Endometrial microvascular endothelial cells (primary cell): ENCODE data around the gene MYCBP2. TPM values are rescaled to one million over a fixed set of nuclear protein-coding genes. Genes with fewer than 3 reads are reported as not detected.
"Not testable (repeated sequence)": the region's sequence is repeated elsewhere in the genome, so short reads cannot be mapped to it uniquely, and the experiment has no call there.

Experiments
- in situ Hi-C: cut with HindIII; loops from 2 replicates; pipeline ENCODE4 v1.10.0; 2017; ENCODE audit warnings: low sequenced_read_pairs, low pct_unique_long_range_greater_than_20kb; ENCODE audit errors: inconsistent ontology term
- total RNA-seq: library from RNA; depleted of rRNA; stranded (reverse); fragments of >200 nt; gene quantifications from one replicate; pipeline ENCODE4 v1.2.3, GENCODE V29; 2015; ENCODE audit errors: inconsistent ontology term

MYCBP2 gene
- total RNA-seq, 1 donor from 2014 or later = 48.7 TPM

- in situ Hi-C loops = no loop called here
These were observed 309.8 kb downstream of the MYCBP2 start for GRCh38 chr13:77016888-77017623.

DNA sequence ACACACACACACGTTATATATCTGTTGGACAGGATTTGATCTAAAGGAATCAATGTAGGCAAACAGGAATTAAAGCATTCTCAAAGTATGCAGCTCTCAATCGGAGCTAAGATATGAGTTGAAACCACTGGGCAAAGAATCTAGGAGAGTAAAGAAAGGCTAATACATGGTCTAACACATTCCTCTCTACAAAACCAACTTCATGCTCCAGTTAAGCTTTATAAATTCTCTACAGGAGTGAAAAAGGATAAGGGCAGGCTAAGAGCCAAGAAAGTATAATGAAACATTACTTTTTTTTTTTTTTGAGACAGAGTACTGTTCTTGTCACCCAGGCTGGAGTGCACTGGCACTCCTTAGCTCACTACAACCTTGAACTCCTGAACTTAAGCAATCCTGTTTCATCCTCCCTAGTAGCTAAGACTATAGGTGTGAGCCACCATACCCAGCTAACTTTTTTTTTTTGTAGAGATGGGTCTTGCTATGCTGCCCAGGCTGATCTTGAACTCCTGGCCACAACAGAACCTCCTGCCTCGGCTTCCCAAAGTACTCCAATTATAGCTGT, 310.6 kb downstream of the MYCBP2 start:
- in situ Hi-C loops = no loop called here

GRCh38 chr13:77014906-77015685, 311.8 kb downstream of the MYCBP2 start:
- in situ Hi-C loops = no loop called here

GRCh38 chr13:77013853-77014542, 312.9 kb downstream of the MYCBP2 start:
- in situ Hi-C loops = no loop called here

GRCh38 chr13:77009719-77010118, 317.2 kb downstream of the MYCBP2 start:
- in situ Hi-C loops = not testable (repeated sequence)

DNA sequence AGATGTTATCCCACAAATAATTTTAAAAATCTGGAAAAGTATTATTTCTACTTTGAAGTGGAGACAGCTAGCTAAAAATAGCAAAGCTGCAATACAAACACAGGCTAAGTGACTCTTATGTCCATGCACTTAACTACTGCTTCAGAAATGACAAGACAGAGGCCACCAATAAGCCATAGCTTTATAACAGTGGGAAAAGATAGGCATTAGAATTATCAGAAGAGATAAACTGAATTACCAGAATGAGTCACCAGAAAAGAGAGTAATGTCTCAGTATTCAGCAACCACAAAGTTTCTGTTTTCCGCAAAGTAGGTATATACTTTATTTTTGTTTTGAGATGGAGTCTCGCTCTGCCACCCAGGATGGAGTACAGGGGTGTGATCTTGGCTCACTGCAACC, 317.9 kb downstream of the MYCBP2 start:
- in situ Hi-C loops = no loop called here

DNA sequence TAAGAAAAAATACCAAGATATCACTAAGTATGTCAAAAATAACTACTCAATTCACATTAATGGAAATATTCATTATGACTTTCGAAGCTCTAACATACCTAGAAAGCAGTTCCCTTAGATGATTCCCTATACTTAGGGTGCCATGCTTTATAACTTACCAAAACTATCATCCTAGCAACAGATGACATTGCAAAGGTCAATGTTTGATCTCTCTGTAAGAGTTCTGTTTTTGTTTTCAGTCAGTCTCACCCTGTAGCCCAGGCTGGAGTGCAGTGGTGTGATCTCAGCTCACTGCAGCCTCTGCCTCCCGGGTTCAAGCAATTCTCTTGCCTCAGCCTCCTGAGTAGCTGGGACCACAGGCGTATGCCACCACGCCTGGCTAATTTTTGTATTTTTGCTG, 318.6 kb downstream of the MYCBP2 start:
- in situ Hi-C loops = not testable (repeated sequence)

DNA sequence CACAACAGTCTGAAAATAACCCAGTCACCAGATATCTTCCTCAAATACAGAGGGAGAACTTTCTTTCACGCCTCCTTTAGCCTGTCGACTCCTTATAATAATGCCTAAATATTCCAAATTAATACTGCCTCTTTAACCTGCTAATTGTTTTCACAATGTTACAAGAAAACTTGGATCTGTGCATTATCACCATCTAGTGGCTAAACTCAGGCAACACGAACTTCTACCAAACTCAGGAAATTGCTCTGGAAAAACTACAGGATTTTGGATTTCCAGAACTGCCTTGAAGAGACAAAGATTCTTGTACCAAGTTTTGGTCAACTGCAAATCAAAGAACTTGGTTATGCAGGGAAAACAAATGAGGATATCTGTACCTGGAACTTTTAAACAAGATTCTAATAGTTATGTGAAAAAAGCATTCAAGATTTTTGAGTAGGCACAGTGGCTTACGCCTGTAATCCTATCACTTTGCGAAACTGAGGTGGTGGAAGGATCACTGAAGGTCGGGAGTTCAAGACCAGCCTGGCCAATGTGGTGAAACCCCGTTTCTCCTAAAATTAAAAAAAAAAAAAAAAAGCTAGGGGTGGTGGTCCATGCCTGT, 324.2 kb downstream of the MYCBP2 start:
- in situ Hi-C loops = no loop called here

DNA sequence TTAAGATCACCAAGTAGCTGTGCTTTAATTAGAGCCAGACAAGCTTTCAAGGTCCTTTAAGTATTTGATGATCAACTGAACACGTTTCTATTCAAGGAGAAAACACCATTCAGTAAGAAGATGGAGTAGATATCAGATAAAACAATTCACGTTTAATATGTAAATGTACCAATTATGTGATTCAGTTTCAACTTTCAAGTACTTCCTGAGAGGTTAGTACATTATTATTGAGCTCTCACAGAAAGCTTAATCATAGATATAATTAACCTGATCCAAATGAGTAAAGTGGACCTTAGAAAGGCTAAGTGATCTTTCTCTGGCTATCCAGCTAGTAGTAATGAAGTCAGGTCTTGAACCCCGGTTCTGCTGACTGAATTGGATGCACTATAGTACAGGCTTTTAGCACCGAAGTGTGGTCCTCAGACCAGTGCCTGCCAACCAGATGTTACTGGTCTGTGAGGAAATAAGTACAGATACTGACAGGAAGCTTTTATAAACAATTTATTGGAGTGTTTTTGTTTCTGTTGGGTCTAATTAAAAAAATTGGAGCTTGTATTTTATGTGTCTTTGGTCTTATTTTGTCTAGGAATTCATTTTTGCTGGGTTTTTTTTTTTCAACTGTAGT, 324.8 kb downstream of the MYCBP2 start:
- in situ Hi-C loops = no loop called here

DNA sequence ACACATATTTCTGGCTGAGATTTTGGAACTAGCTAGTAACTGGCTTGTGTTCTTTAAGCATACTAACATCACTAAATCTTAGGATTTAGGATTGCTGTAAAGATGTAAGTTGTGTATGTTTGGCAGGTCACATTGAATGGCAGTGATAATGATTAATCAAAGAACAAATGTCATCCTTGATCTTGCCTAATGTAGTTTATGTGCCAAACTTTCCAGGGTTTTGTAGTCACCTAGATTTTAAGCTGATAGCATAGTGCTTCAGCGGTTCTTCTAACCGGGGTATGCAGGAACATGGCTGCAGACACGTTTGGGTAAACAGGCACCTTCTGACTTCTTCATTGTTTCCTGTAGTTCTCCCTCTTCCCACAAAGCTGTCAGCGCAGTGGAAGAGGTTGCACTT, 325.4 kb downstream of the MYCBP2 start:
- in situ Hi-C loops = no loop called here

DNA sequence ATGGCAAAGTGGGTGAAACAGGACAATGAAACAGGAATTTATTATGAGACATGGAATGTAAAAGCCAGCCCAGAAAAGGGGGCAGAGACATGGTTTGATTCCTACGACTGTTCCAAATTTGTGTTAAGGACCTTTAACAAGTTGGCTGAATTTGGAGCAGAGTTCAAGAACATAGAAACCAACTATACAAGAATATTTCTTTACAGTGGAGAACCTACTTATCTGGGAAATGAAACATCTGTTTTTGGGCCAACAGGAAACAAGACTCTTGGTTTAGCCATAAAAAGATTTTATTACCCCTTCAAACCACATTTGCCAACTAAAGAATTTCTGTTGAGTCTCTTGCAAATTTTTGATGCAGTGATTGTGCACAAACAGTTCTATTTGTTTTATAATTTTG, 326.4 kb downstream of the MYCBP2 start:
- in situ Hi-C loops = no loop called here

Other genes with a start within 250 kb of the MYCBP2 start
- not detected for gene SCEL, start 208.6 kb upstream of the MYCBP2 start, total RNA-seq